ENCODE results near the gene RAB11FIP4. TPM values are rescaled to one million over a fixed set of nuclear protein-coding genes. Genes with fewer than 3 reads are reported as not detected.

RAB11FIP4 gene
- total RNA-seq, 1 experiment from 2014 or later: 10.8 TPM

GRCh38 chr17:31538080-31538762 lies 146.7 kb downstream of the RAB11FIP4 start:
- ChIA-PET POLR2A (no interaction called here), CTCF (no interaction called here)
- ATAC-seq (no peak), DNase-seq (ENCODE audit: low read depth, low spot score) (no peak)
- no peaks in the 10 kb centered on the region for H3K9me3 ChIP-seq (ENCODE audit: control insufficient read depth, insufficient read depth, low read depth, low read length)
- no peaks in the 10 kb centered on the region for H3K27me3 ChIP-seq (ENCODE audit: control insufficient read depth, insufficient read depth, low read length)
- H3K27ac ChIP-seq (ENCODE audit: low read length): no peak overlapping the region
- intact Hi-C loops (cut with micrococcal nuclease; ENCODE audit: unreplicated experiment): no loop called here
- no peak overlapping the region for H3K4me3 ChIP-seq (ENCODE audit: low read depth in 2 of 2, low read length in 2 of 2)
- TF ChIP-seq POLR2AphosphoS5 (IDR thresholded peaks at IDR 0.05; ENCODE audit: low read depth, low read length) (no peak), CTCF (IDR thresholded peaks at IDR 0.05) (no peak), TCF7L2 (IDR thresholded peaks at IDR 0.05; ENCODE audit: low read depth, low read length) (no peak), SIN3A (IDR thresholded peaks at IDR 0.05; ENCODE audit: borderline replicate concordance, insufficient read depth, low read depth, low read length) (no peak), REST (IDR thresholded peaks at IDR 0.05; ENCODE audit: insufficient read depth in 1 of 2, low read depth in 2 of 2, low read length in 1 of 2) (no peak)
- H3K4me1 ChIP-seq (ENCODE audit: control insufficient read depth, insufficient read depth, low read length): peaks cover 9% of the 10 kb centered on the region; the same call in 1 of the 2 replicates
- H3K36me3 ChIP-seq (ENCODE audit: control insufficient read depth, insufficient read depth, low read length): no peaks in the 10 kb centered on the region
- BruUV-seq (replicated peaks): no TSS peak
- in situ Hi-C loops (cut with HindIII; ENCODE audit: low pct_unique_long_range_greater_than_20kb, low sequenced_read_pairs): no loop called here

DNA sequence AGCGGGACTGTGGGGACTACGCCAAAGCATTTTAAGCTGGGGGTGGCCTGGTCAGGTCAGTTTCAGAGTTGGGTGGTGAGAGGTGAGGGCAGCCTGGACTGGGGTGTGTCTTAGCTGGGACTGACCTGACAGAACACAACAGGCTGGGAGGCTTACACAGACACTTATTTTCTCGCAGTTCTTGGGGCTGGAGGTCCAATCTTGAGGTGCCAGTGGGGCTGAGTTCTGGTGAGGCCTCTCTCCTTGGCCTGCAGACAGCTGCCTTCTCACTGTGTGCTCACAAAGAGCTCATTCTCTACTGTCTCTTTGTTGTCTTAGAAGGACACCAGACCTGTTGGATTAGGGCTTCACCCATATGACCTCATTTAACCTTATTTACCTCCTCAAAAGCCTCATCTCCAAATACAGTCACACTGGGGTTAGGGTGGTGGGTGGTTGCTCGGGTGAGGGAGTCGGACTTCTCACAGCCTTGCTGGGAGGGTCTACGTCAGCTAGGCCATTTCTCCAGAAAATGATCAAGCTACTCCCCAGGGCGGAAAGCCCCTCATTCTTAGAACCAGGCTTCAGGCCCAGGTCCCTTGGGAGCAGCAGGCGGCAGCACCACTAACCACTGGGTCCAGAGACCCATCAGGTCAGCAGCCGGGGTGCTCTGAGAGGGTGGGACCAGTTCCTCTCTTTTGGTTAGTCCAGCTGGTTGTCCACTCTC lies 149.3 kb downstream of the RAB11FIP4 start:
- no TSS peak for BruUV-seq (replicated peaks)
- POLR2A ChIA-PET: interaction anchor here (0.5 kb wide), 1 partner anchor 285 kb away, joined by 6 read pairs; no protein-coding TSS in a partner anchor

More for the DNA sequence above, 149.3 kb downstream of the RAB11FIP4 start:
- no peaks in the 10 kb centered on the region for H3K27me3 ChIP-seq (ENCODE audit: control insufficient read depth, insufficient read depth, low read length)
- no peak overlapping the region for H3K27ac ChIP-seq (ENCODE audit: low read length)
- no peak for ATAC-seq
- TF ChIP-seq POLR2AphosphoS5 (IDR thresholded peaks at IDR 0.05; ENCODE audit: low read depth, low read length): no peak
- no peak for TF ChIP-seq SIN3A (IDR thresholded peaks at IDR 0.05; ENCODE audit: borderline replicate concordance, insufficient read depth, low read depth, low read length)
- no peak for TF ChIP-seq REST (IDR thresholded peaks at IDR 0.05; ENCODE audit: insufficient read depth in 1 of 2, low read depth in 2 of 2, low read length in 1 of 2)
- no peak for TF ChIP-seq CTCF (IDR thresholded peaks at IDR 0.05)
- TF ChIP-seq TCF7L2 (IDR thresholded peaks at IDR 0.05; ENCODE audit: low read depth, low read length): no peak
- DNase-seq (ENCODE audit: low read depth, low spot score): no peak
- H3K4me1 ChIP-seq (ENCODE audit: control insufficient read depth, insufficient read depth, low read length): peaks cover 9% of the 10 kb centered on the region; the same call in 1 of the 2 replicates
- H3K4me3 ChIP-seq (ENCODE audit: low read depth in 2 of 2, low read length in 2 of 2): no peak overlapping the region
- intact Hi-C loops (cut with micrococcal nuclease; ENCODE audit: unreplicated experiment) (no loop called here), in situ Hi-C loops (cut with HindIII; ENCODE audit: low pct_unique_long_range_greater_than_20kb, low sequenced_read_pairs) (no loop called here)
- H3K9me3 ChIP-seq (ENCODE audit: control insufficient read depth, insufficient read depth, low read depth, low read length): no peaks in the 10 kb centered on the region
- CTCF ChIA-PET: no interaction called here
- H3K36me3 ChIP-seq (ENCODE audit: control insufficient read depth, insufficient read depth, low read length): no peaks in the 10 kb centered on the region
